Measurements from ENCODE around the gene EIF4H. TPM values are rescaled to one million over a fixed set of nuclear protein-coding genes. Genes with fewer than 3 reads are reported as not detected.

Gene EIF4H
- total and polyA plus RNA-seq, 12 donors = 76.2 to 239 (median 191) TPM

DNA sequence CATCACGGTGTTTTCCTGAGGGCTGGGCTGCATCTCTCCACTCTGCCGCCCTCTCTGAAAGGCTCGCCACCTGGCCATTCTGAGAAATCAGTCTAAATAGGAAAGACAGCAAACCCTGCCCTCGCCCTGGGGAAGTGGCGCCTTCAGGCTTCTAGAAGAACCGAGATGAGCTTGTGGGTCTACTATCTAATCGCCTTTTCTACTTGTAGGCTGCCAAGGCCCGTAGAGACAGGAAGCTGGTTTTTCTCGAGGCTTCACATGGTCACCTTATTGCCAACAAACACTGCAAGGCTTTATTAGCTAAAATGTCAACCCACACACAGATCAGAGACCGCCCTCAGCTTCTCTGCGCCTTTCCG, 57.1 kb downstream of the EIF4H start:
- TF ChIP-seq, protein P1, sequence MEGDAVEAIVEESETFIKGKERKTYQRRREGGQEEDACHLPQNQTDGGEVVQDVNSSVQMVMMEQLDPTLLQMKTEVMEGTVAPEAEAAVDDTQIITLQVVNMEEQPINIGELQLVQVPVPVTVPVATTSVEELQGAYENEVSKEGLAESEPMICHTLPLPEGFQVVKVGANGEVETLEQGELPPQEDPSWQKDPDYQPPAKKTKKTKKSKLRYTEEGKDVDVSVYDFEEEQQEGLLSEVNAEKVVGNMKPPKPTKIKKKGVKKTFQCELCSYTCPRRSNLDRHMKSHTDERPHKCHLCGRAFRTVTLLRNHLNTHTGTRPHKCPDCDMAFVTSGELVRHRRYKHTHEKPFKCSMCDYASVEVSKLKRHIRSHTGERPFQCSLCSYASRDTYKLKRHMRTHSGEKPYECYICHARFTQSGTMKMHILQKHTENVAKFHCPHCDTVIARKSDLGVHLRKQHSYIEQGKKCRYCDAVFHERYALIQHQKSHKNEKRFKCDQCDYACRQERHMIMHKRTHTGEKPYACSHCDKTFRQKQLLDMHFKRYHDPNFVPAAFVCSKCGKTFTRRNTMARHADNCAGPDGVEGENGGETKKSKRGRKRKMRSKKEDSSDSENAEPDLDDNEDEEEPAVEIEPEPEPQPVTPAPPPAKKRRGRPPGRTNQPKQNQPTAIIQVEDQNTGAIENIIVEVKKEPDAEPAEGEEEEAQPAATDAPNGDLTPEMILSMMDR (IDR thresholded peaks at IDR 0.05) = no peak
- Histone ChIP-seq H3K36me3 (peaks cover 0 to 84% (median 6%) of the 10 kb centered on the region in 9 donors), H3K27me3 (no peaks in the 10 kb centered on the region), H3K4me1 (peaks cover 0 to 37% (median 0%) of the 10 kb centered on the region in 9 donors), H3K4me3 (no peak overlapping the region), H3K9me3 (no peaks in the 10 kb centered on the region), H3K27ac (peak overlapping the region in 1 of 10 donors; percentile 5)
- ATAC-seq (no peak), DNase-seq (no peak)
- intact Hi-C loops (cut with DNase I) = no loop called here
- 86 to 88% methylated on average over 12 of the region's 12 CpGs for WGBS, 2 donors

DNA sequence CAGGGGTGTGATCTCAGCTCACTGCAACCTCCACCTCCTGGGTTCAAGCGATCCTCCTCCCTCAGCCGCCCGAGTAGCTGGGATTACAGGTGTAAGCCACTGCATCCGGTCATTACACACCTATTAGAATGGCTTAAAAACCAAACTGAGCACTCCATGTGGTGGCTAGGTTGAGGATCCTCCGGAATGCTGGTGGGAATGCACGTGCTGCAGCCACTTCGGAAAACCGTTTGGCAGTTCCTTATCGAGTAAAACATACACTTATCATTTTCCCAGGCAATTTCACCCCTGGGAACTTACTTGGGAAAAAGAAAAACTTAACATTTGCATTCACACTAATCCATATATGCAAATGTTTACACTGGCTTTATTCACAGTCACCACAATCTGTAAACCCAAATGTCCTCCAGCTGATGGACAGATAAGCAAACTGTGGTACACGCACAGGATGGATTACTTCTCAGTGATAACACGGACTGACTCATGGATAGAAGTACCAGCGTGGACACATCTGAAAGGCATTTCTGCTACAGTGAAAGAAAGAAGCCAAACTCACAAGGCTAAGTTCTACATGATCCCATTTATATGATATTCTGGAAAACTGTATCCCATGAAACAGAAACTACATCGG, 59.6 kb downstream of the EIF4H start:
- no peaks in the 10 kb centered on the region for H3K9me3 ChIP-seq
- TF ChIP-seq, protein P1 (IDR thresholded peaks at IDR 0.05) = no peak
- intact Hi-C loops (cut with DNase I) = no loop called here
- H3K4me1 ChIP-seq = peaks cover 0 to 21% (median 0%) of the 10 kb centered on the region in 9 donors
- ATAC-seq (no peak), DNase-seq (no peak)
- no peak overlapping the region for H3K27ac ChIP-seq
- H3K36me3 ChIP-seq = peaks cover 0 to 99% (median 24%) of the 10 kb centered on the region in 9 donors
- WGBS, 2 donors = 74 to 79% methylated on average over 13 of the region's 13 CpGs
- H3K4me3 ChIP-seq = no peak overlapping the region
- H3K27me3 ChIP-seq = no peaks in the 10 kb centered on the region

DNA sequence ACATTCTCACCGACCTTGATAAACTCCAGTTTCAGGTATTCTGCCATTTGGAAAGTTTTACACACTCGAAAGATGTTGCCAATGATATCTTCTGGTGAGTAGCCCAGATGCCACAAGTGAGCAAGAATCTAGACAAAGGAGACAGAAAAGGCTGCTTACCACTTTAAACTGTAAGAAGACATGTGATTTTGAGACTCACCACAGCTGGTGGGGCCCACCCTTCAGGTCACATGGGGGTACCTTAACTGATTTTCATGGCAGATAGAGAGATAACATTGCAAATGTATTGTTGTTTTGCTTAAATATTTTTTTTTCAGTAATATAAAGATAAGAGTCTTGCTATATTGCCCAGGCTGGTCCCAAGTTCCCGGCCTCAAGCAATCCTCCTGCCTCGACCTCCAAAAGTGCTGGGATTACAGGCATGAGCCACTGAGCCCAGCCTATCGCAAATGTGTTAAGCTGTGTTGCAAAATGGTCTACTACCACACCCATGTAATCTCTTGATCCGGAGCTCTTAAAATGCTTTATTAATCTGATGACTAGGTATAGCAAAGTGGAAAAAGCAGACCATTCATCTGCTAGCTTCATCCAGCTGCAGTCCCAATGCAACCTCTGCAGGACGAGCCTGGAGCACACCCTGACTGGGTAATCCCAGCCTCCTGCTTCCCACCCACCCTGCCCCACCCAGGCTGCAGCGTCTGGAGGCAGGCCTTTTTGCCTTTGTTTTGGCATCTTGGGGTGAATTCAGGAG, 61.5 kb downstream of the EIF4H start:
- intact Hi-C loops (cut with DNase I) = no loop called here
- no peak for DNase-seq
- 84 to 92% methylated on average over 8 of the region's 8 CpGs for WGBS, 2 donors

DNA sequence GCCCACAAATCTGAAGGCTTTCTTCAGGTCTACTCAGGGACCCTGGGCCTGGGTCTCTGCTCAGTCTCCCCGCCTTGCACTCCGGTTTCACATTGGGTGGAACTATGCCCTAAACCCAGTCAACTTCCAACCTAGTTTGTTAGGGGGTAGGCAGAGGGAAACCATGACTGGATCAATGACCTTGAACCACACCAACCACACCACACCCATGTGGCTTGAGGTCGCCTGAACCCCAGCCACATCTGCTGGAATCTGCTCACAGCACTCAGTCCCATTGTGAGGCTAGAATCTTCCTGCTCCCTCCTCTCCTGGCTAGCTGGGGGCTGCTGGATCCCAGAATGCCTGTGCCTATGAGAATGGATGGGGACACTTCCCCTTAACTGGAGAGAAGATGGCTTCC, 62.1 kb downstream of the EIF4H start:
- Histone ChIP-seq H3K9me3 (no peaks in the 10 kb centered on the region), H3K36me3 (peaks cover 0 to 99% (median 27%) of the 10 kb centered on the region in 9 donors), H3K27ac (no peak overlapping the region), H3K4me1 (no peaks in the 10 kb centered on the region), H3K27me3 (no peaks in the 10 kb centered on the region), H3K4me3 (no peak overlapping the region)
- no peak for DNase-seq
- intact Hi-C loops (cut with DNase I) = no loop called here
- ATAC-seq = no peak
- TF ChIP-seq, protein P1 (IDR thresholded peaks at IDR 0.05) = no peak
- 93 to 96% methylated on average over 3 of the region's 3 CpGs for WGBS, 2 donors

More for the DNA sequence above, 61.5 kb downstream of the EIF4H start:
- ATAC-seq = no peak
- Histone ChIP-seq H3K36me3 (peaks cover 0 to 99% (median 24%) of the 10 kb centered on the region in 9 donors), H3K27ac (no peak overlapping the region), H3K4me1 (peaks cover 0 to 2% (median 0%) of the 10 kb centered on the region in 9 donors), H3K27me3 (no peaks in the 10 kb centered on the region), H3K9me3 (no peaks in the 10 kb centered on the region), H3K4me3 (no peak overlapping the region)
- TF ChIP-seq, protein P1 (IDR thresholded peaks at IDR 0.05) = no peak
